ENCODE results near the gene HCN1.
"Not testable (repeated sequence)": the region's sequence is repeated elsewhere in the genome, so short reads cannot be mapped to it uniquely, and the experiment has no call there.

HCN1 gene

DNA sequence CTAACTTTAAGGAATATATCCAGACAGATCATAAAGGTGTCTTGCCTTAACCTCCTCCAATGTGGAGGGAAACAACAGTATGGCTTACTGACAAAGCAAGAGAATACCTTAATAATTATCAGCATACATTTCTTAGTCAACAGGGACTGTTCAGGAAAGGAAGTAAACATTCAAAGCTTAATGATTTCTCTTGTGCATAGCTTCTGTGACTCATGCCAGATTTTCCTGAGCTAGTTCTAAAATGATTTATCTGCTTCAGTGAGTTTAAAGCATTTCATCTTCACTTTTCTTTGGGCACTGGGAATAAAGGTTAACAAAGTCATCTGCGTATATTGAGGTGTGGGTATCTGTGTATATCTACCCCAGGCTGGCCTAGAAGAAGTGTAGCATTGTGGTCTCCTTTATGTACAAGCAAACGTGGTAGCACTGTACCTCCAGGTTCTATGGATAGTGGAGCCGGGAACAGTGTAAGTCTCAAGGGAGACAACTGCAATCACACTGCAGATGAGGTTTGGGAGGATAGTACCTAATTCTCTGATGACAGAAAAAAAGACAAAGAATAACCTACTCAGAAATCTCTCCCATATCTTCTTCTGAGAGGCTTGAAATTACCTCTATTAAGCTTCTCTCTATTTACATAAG is 284.1 kb downstream of the HCN1 start:
- no peak for DNase-seq

- no peak for DNase-seq
Measured at GRCh38 chr5:45410304-45410995, 285.7 kb downstream of the HCN1 start.

DNA sequence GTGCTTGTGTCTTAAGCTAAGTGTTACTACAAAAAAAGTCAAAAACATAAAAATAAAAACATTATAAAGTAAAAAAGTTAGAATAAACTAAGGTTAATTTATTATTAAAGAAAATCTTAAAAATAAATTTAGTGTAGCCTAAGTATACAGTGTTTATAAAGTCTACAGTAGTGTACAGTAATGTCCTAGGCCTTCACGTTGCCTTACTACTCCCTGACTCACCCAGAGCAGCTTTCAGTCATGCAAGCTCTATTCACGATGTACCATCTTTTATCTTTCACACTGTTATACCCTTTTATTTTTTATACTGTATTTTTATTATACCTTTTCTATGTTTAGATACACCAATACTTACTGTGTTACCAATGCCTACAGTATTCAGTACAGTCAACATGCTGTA is 288.1 kb downstream of the HCN1 start:
- DNase-seq = no peak

DNA sequence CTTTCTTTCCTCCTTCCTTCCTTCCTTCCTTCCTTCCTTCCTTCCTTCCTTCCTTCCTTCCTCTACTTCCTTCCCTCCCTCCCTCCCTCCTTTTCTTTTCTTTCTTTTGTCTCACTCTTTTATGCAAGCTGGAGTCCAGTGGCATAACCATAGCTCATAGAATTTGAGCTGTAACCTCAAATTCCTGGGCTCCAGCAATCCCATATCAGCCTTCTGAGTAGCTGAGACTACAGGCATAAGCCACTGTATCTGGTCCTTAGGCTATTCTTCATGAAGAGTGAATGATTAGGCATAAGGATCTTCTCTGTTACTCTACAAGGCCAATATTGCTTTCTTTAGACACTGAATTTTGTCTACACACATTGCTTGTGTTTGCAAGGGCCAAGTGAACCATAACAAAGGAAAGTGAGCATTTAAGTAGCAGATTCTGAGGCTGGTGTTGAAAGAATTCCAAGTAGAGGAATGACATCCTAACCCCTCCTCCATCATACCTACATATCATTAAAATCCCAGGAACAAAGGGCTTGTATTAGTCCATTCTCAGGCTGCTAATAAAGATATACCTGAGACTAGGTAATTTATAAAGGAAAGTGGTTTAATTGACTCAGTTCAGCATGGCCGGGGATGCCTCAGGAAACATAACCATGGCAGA is 293.2 kb downstream of the HCN1 start:
- no peak for DNase-seq

DNA sequence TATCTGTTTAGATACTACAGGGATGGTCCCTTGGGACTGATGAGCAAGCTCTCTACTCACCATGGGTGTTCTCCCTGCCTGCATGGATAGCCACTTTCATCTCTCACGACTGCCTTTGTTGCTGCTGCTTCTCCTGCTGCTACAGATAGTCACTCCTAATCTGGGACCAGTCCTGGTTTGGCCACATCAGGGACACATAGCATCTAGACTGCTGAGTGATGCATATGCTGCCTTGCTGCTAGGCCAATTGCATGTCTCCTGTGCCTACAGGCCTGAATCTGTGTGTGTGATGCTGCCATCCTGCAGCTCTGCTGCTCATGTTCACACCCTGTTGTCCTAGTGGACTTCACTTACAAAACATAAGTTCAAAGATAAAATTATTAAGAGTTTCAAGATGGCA is 297.1 kb downstream of the HCN1 start:
- DNase-seq = no peak

DNA sequence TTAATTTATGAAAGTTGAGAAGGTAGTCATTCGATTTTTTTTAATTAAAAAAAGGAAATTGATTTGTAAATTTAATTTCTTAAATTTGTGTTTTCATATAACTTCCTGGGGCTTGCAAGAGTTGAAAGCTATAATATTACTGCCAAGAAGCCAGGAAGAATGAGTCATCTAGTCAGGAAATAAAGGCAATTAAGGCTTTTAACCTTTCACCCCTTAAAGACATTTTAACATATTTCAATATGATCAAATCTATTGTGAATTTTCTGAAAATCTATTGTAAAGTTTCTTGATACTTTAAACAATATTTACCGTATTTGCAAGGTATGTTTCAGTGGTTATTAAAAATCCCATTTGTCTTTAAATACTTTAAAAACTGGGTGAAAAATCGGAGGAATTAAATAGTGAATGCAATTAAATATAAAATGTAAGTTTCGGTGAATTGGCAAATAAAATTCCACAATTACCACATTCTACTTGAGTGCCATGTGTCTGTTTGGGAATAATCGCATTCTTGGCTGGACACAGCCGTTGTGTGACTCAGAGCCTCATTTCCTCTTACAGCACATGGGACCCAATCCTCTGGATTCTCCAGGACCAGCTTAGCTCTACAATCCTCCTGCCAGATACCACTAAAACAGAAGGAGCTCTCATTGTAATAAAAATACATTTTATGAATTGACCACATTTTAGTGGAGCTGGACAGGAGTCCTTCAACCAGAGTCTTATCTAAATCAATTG is 310.7 kb downstream of the HCN1 start:
- no peak for DNase-seq

- no peak for DNase-seq
Measured at GRCh38 chr5:45383985-45384384, 312.2 kb downstream of the HCN1 start.

GRCh38 chr5:45382583-45382982 is 313.6 kb downstream of the HCN1 start:
- no peak for DNase-seq

GRCh38 chr5:45376417-45376816 is 319.8 kb downstream of the HCN1 start:
- DNase-seq = no peak

- no peak for DNase-seq
Measured at GRCh38 chr5:45372629-45373028, 323.6 kb downstream of the HCN1 start.

DNA sequence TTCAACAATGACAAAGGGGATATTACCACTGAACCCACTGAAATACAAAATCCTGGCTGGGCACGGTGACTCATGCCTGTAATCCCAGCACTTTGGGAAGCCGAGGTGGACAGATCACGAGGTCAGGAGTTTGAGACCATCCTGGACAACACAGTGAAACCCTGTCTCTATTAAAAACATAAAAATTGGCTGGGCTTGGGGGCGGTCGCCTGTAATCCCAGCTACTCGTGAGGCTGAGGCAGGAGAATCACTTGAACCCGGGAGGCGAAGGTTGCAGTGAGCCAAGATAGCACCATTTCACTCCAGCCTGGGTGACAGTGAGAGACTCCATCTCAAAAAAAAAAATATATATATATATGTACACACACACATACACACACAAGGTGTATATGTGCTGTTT is 324.8 kb downstream of the HCN1 start:
- not testable (repeated sequence) for DNase-seq

GRCh38 chr5:45355189-45355992 is 340.8 kb downstream of the HCN1 start:
- no peak for DNase-seq

DNA sequence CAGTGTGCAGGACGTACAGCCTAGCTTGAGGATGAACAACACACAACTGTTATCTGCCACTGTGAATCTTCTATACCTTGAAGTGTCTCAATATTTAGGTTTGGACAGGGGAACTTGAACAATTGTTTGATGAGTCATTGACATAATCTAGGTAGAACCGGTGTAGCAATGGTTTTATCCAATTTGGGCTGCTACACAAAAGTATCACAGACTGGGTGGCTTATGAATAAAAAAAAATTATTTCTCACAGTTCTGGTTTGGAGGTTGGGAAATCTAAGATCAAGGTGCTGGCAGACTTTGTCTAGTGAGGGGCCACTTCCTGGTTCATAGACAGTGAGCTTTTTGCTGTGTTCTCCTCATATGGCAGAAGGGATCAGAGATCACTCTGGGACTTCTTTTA is 359.7 kb downstream of the HCN1 start:
- DNase-seq = no peak

- no peak for DNase-seq
Measured at GRCh38 chr5:45335978-45336377, 360.2 kb downstream of the HCN1 start.

- no peak for DNase-seq
Measured at GRCh38 chr5:45335346-45335745, 360.8 kb downstream of the HCN1 start.

- no peak for DNase-seq
Measured at GRCh38 chr5:45334939-45335338, 361.2 kb downstream of the HCN1 start.

- DNase-seq = not testable (repeated sequence)
Measured at GRCh38 chr5:45312627-45313026, 383.6 kb downstream of the HCN1 start.

GRCh38 chr5:45295231-45295630 is 400.9 kb downstream of the HCN1 start:
- DNase-seq = no peak

DNA sequence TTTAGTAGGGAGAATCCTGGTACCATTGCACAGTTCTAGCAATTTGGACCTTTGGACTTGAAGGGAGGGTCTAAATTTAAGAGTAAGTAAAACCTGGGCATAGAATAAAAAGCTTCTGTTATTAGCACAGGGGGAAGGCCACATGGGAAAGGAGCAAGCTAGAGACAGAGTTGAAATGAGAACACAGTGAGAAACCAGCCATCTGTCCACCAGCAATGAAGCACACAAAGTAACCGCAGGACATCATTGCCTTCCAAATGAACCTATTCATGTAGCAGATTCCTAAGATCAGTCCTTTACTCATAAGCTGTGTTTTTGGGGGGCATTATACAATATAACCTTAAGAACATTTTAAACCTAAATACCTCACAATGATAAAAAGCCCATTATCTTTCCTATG is 407.4 kb downstream of the HCN1 start:
- no peak for DNase-seq

DNA sequence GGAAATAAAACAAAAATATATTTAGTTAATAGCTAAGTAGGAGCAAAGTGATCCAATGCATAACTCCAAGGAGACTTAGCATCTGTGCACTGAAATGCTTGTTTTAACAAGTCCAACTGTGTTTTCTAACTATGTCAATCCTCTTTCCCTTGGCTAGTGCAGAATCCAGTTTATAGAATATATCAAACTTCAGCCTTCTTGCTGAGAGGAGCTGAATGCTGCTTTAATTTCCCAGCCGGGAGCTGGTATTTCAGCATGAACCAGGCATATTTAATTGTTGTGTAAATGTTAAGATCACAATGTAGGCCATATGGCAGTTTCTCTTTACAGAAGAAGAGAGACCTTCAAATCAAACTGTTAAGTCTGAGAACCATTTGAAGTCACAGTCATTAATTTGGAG is 411.7 kb downstream of the HCN1 start:
- no peak for DNase-seq

DNA sequence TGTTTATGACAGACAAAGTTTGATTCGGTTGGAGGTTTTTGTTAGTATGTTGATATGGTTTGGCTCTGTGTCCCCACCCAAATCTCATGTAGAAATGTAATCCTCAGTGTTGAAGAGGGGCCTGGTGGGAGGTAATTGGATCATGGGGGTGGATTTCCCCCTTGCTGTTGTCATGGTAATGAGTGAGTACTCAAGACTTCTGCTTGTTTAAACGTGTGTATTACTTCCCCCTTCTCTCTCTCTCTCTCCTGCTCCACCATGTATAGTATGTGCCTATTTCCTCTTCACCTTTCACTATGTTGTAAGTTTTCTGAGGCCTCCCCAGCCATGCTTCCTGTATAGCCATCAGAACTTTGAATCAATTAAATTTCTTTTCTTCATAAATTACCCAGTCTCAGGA is 415.1 kb downstream of the HCN1 start:
- DNase-seq = no peak

- DNase-seq = no peak
Measured at GRCh38 chr5:45279109-45279508, 417.1 kb downstream of the HCN1 start.

DNA sequence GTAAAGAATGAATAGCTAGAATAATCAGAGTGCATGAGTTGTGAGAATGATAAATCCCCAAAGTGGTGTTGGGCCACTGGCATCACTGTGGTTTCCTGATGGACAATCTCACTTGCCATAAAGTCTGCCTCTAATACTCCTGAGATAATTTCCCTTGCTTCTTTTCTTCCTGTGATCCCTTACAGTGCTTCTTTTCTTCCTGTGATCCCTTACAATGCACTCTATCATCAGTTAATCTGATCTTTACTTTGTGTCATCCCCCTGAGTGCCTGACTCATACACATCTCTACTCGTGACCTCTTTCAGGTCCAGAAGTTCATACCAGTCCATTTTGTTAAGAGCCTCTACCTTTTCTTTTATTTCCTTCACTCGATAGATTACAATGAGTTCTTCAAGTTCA is 418.3 kb downstream of the HCN1 start:
- DNase-seq = no peak

Data from CD4-positive, alpha-beta T cell treated with Interferon alpha-2 for 1 hour (primary cell).